K562 (cell line): ENCODE data around the gene PRSS53. TPM values are rescaled to one million over a fixed set of nuclear protein-coding genes. Genes with fewer than 3 reads are reported as not detected.

ENCODE experiments used
- CBX3 ChIP-seq, 2 experiments: IDR thresholded peaks; 1 replicate in 1 of 2; 2 replicates in 1 of 2; pipeline ENCODE4 v1.6.1; 2012; ENCODE audit warnings: inconsistent platforms in 2 of 2, low read length in 2 of 2, borderline replicate concordance in 1 of 2, control low read depth in 1 of 2
- E2F6 ChIP-seq, 2 experiments: IDR thresholded peaks; 2 replicates each; pipeline ENCODE4 v1.6.1; 2011; ENCODE audit warnings: borderline replicate concordance in 1 of 2, control low read depth in 1 of 2, low read depth in 1 of 2, low read length in 1 of 2, mild to moderate bottlenecking in 1 of 2, mixed read lengths in 1 of 2, moderate library complexity in 1 of 2; ENCODE audit not compliant: insufficient read depth in 1 of 2, insufficient read length in 1 of 2, poor library complexity in 1 of 2, severe bottlenecking in 1 of 2; ENCODE audit errors: extremely low read depth in 1 of 2
- ETV5 ChIP-seq: sonication (generic); formaldehyde crosslinking; IDR thresholded peaks from 2 replicates; pipeline ENCODE4 v1.4.0; 2020; ENCODE audit warnings: low read depth, mild to moderate bottlenecking, missing genetic modification reagents
- FUS ChIP-seq: fragments of 200-400 bp; formaldehyde crosslinking; optimal IDR thresholded peaks from 2 replicates; pipeline ENCODE3; 2017; ENCODE audit warnings: low read depth, low read length
- NR4A1 ChIP-seq, 2 experiments: fragments of 250-450 bp in 1 of 2; fragments of 450-650 bp in 1 of 2; sonication (Bioruptor Pico) in 1 of 2; IDR thresholded peaks; 2 replicates each; pipeline versions ENCODE4 v1.4.0 to v1.6.1; 2016 to 2020; ENCODE audit warnings: mild to moderate bottlenecking in 2 of 2, missing compliant biosample characterization in 1 of 2, missing genetic modification characterization in 1 of 2, moderate library complexity in 1 of 2
- PCBP1 ChIP-seq: fragments of 200-400 bp; formaldehyde crosslinking; IDR thresholded peaks from 2 replicates; pipeline ENCODE4 v1.6.1; 2018; ENCODE audit warnings: mild to moderate bottlenecking, low read depth, low read length; ENCODE audit not compliant: poor library complexity, severe bottlenecking
- ZNF740 ChIP-seq, 3 experiments: fragments of 200-800 bp in 1 of 3; sonication (Bioruptor generic) in 1 of 3; sonication (generic) in 1 of 3; formaldehyde crosslinking in 1 of 3; IDR thresholded peaks; 2 replicates each; pipeline versions ENCODE4 v1.6.1 to v1.8.0; 2016 to 2022; ENCODE audit warnings: mild to moderate bottlenecking in 2 of 3, missing compliant biosample characterization in 2 of 3, missing genetic modification characterization in 2 of 3, missing genetic modification reagents in 1 of 3
- polyA plus RNA-seq, 8 experiments: library from polyadenylated mRNA; depleted of rRNA in 4 of 8; stranded (reverse) in 5 of 8; unstranded in 3 of 8; fragments of >200 nt; fragmentation: Nextera tagmentation in 2 of 8; fragmentation: Illumina TruSeq in 1 of 8; extraction: Ambion mirVana in 2 of 8; extraction: Trizol in 1 of 8; gene quantifications; 2 replicates each; pipeline versions ENCODE4 v1.2.1 to v1.2.3, GENCODE V29; 2011 to 2014; ENCODE audit warnings: inconsistent platforms in 1 of 8, missing spikeins in 1 of 8
- total RNA-seq, 7 experiments: library from RNA; depleted of rRNA in 6 of 7; stranded (reverse); fragments of >200 nt in 6 of 7; fragmentation: Illumina TruSeq in 2 of 7; extraction: Trizol in 2 of 7; gene quantifications; 2 replicates each; pipeline versions ENCODE4 v1.2.1 to v1.2.3, GENCODE V29; 2011 to 2021; ENCODE audit warnings: low replicate concordance in 1 of 7

The PRSS53 gene
- total and polyA plus RNA-seq, 9 of the 15 experiments (the other 6 are each of a cell fraction or from before 2014, with no cell fraction given): 0.40 to 1.9 (median 0.78) TPM; not detected in 2

DNA sequence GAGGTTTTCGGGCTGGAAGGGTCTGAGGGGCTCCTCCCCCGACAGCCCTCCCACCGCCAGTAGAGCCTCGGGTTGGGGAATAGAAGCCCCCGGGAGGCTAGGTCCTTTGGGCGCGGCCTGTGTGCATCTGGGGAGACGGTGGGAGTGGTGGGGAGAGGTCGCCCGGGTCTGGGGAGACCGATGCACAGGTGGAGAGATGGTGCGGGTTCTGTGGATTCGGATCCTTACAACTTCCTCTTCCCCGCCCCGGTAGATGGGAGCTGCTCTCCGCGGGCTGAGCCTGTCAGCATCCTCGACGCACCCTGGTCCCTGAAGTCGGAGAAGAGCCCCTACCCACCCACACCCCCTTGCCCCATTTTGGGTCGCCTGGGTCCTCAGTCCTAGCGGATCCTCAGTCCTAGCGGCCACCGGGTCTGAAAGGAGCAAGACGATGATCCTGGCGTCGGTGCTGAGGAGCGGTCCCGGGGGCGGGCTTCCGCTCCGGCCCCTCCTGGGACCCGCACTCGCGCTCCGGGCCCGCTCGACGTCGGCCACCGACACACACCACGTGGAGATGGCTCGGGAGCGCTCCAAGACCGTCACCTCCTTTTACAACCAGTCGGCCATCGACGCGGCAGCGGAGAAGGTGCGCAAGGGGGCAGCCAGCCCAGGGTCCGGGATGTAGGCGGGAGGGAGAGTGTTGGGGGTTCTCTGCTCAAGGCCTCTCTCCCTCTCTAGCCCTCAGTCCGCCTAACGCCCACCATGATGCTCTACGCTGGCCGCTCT is 20.2 kb upstream of the PRSS53 start (continued):
- no peak for TF ChIP-seq ZNF740 (CRISPR knock-in tag; IDR thresholded peaks at IDR 0.05)
- no peak for TF ChIP-seq ZNF740 (tag; IDR thresholded peaks at IDR 0.05)
- TF ChIP-seq PCBP1: peak; percentile 44
- TF ChIP-seq NR4A1 (CRISPR knock-in tag; IDR thresholded peaks at IDR 0.05): no peak
- TF ChIP-seq NR4A1 (tag; IDR thresholded peaks at IDR 0.05): no peak
- TF ChIP-seq E2F6 (IDR thresholded peaks at IDR 0.05; ENCODE audit: borderline replicate concordance in 1 of 2, extremely low read depth in 1 of 2, insufficient read depth in 1 of 2, insufficient read length in 1 of 2, low read depth in 1 of 2, low read length in 1 of 2, poor library complexity in 1 of 2, severe bottlenecking in 1 of 2): no peak
- TF ChIP-seq CBX3 (IDR thresholded peaks at IDR 0.05; ENCODE audit: borderline replicate concordance in 1 of 2, low read length in 2 of 2): no peak
- no peak for TF ChIP-seq ETV5 (CRISPR knock-in tag)
- no peak for TF ChIP-seq FUS
- TF ChIP-seq, all 486 proteins: peak for 5
